Measurements from ENCODE around the gene TTLL9.

Gene TTLL9

GRCh38 chr20:31890646-31891045 lies 20.2 kb downstream of the TTLL9 start:
- Histone ChIP-seq H3K27ac (replicated peaks; ENCODE audit: low read length) (no peak overlapping the region), H2BK120ac (ENCODE audit: low read depth, low read length) (no peak overlapping the region), H2BK15ac (ENCODE audit: low read length) (no peak overlapping the region), H3K23ac (ENCODE audit: low read depth, low read length, poor library complexity) (no peak overlapping the region), H3K14ac (ENCODE audit: low read length) (no peak overlapping the region), H3K9ac (ENCODE audit: low read depth, low read length, poor library complexity) (no peak overlapping the region), H2BK5ac (ENCODE audit: low read length) (no peak overlapping the region), H3K4me3 (ENCODE audit: low read length in 2 of 2) (no peak overlapping the region), H2BK12ac (ENCODE audit: low read length) (no peak overlapping the region), H2AK5ac (ENCODE audit: low read depth, low read length) (no peak overlapping the region), H3K27me3 (ENCODE audit: control insufficient read depth in 3 of 3, insufficient read depth in 3 of 3, low read depth in 1 of 3, low read length in 3 of 3) (peaks cover 0 to 3% (median 0%) of the 10 kb centered on the region in 3 experiments), H3K36me3 (replicated peaks in 1 of 2; ENCODE audit: control insufficient read depth in 2 of 2, insufficient read depth in 2 of 2, low read length in 2 of 2) (no peaks in the 10 kb centered on the region), H4K8ac (ENCODE audit: low read depth, low read length) (peak overlapping the region; percentile 17), H3K4me1 (ENCODE audit: control insufficient read depth in 2 of 2, insufficient read depth in 1 of 2, low read depth in 1 of 2, low read length in 2 of 2) (no peaks in the 10 kb centered on the region), H3K79me1 (ENCODE audit: low read depth, low read length) (no peaks in the 10 kb centered on the region), H3K4ac (ENCODE audit: low read length) (no peak overlapping the region), H3K9me3 (replicated peaks in 1 of 2; ENCODE audit: control insufficient read depth in 2 of 2, insufficient read depth in 1 of 2, low read depth in 1 of 2, low read length in 2 of 2) (no peaks in the 10 kb centered on the region), H2AFZ (ENCODE audit: low read length) (no peak overlapping the region), H4K91ac (ENCODE audit: low read depth, low read length, poor library complexity) (no peak overlapping the region), H3K18ac (ENCODE audit: low read length) (no peak overlapping the region), H3K4me2 (ENCODE audit: insufficient read depth, low read length, poor library complexity, severe bottlenecking) (no peak overlapping the region)
- DNase-seq (ENCODE audit: low spot score): no peak
- no CpG with 5 or more reads among the region's 8 CpGs for WGBS, 2 donors (ENCODE audit: extremely low coverage in 2 of 2, insufficient read length in 2 of 2, insufficient replicate concordance in 1 of 2)

- H4K91ac ChIP-seq (ENCODE audit: low read depth, low read length, poor library complexity): no peak overlapping the region
- H2BK15ac ChIP-seq (ENCODE audit: low read length): no peak overlapping the region
- H3K4ac ChIP-seq (ENCODE audit: low read length): no peak overlapping the region
- no peak overlapping the region for H4K8ac ChIP-seq (ENCODE audit: low read depth, low read length)
- no peaks in the 10 kb centered on the region for H3K79me1 ChIP-seq (ENCODE audit: low read depth, low read length)
- no peak overlapping the region for H2AFZ ChIP-seq (ENCODE audit: low read length)
- H2AK5ac ChIP-seq (ENCODE audit: low read depth, low read length): no peak overlapping the region
- H3K23ac ChIP-seq (ENCODE audit: low read depth, low read length, poor library complexity): no peak overlapping the region
- no peak overlapping the region for H3K14ac ChIP-seq (ENCODE audit: low read length)
- H3K4me1 ChIP-seq (ENCODE audit: control insufficient read depth in 2 of 2, insufficient read depth in 1 of 2, low read depth in 1 of 2, low read length in 2 of 2): no peaks in the 10 kb centered on the region
- peaks cover 0 to 3% (median 0%) of the 10 kb centered on the region in 3 experiments for H3K27me3 ChIP-seq (ENCODE audit: control insufficient read depth in 3 of 3, insufficient read depth in 3 of 3, low read depth in 1 of 3, low read length in 3 of 3)
- H3K4me2 ChIP-seq (ENCODE audit: insufficient read depth, low read length, poor library complexity, severe bottlenecking): no peak overlapping the region
- no peak overlapping the region for H3K9ac ChIP-seq (ENCODE audit: low read depth, low read length, poor library complexity)
- WGBS, 2 donors (ENCODE audit: extremely low coverage in 2 of 2, insufficient read length in 2 of 2, insufficient replicate concordance in 1 of 2): no CpG with 5 or more reads among the region's 8 CpGs
- H3K4me3 ChIP-seq (ENCODE audit: low read length in 2 of 2): no peak overlapping the region
- no peaks in the 10 kb centered on the region for H3K36me3 ChIP-seq (replicated peaks in 1 of 2; ENCODE audit: control insufficient read depth in 2 of 2, insufficient read depth in 2 of 2, low read length in 2 of 2)
- H2BK12ac ChIP-seq (ENCODE audit: low read length): no peak overlapping the region
- H3K18ac ChIP-seq (ENCODE audit: low read length): no peak overlapping the region
- H2BK5ac ChIP-seq (ENCODE audit: low read length): no peak overlapping the region
- H3K27ac ChIP-seq (replicated peaks; ENCODE audit: low read length): no peak overlapping the region
- H3K9me3 ChIP-seq (replicated peaks in 1 of 2; ENCODE audit: control insufficient read depth in 2 of 2, insufficient read depth in 1 of 2, low read depth in 1 of 2, low read length in 2 of 2): no peaks in the 10 kb centered on the region
- DNase-seq (ENCODE audit: low spot score): no peak
- H2BK120ac ChIP-seq (ENCODE audit: low read depth, low read length): no peak overlapping the region
Observed at GRCh38 chr20:31894980-31895675, 24.7 kb downstream of the TTLL9 start.

- no peak overlapping the region for H2BK15ac ChIP-seq (ENCODE audit: low read length)
- H4K8ac ChIP-seq (ENCODE audit: low read depth, low read length): no peak overlapping the region
- peaks cover 0 to 3% (median 0%) of the 10 kb centered on the region in 3 experiments for H3K27me3 ChIP-seq (ENCODE audit: control insufficient read depth in 3 of 3, insufficient read depth in 3 of 3, low read depth in 1 of 3, low read length in 3 of 3)
- H2AK5ac ChIP-seq (ENCODE audit: low read depth, low read length): no peak overlapping the region
- no peaks in the 10 kb centered on the region for H3K9me3 ChIP-seq (replicated peaks in 1 of 2; ENCODE audit: control insufficient read depth in 2 of 2, insufficient read depth in 1 of 2, low read depth in 1 of 2, low read length in 2 of 2)
- no peaks in the 10 kb centered on the region for H3K36me3 ChIP-seq (replicated peaks in 1 of 2; ENCODE audit: control insufficient read depth in 2 of 2, insufficient read depth in 2 of 2, low read length in 2 of 2)
- no peak overlapping the region for H3K4me2 ChIP-seq (ENCODE audit: insufficient read depth, low read length, poor library complexity, severe bottlenecking)
- H3K27ac ChIP-seq (replicated peaks; ENCODE audit: low read length): no peak overlapping the region
- H3K4me1 ChIP-seq (ENCODE audit: control insufficient read depth in 2 of 2, insufficient read depth in 1 of 2, low read depth in 1 of 2, low read length in 2 of 2): no peaks in the 10 kb centered on the region
- no peak overlapping the region for H3K4me3 ChIP-seq (ENCODE audit: low read length in 2 of 2)
- H3K14ac ChIP-seq (ENCODE audit: low read length): no peak overlapping the region
- no peak overlapping the region for H3K23ac ChIP-seq (ENCODE audit: low read depth, low read length, poor library complexity)
- H2BK120ac ChIP-seq (ENCODE audit: low read depth, low read length): no peak overlapping the region
- no peaks in the 10 kb centered on the region for H3K79me1 ChIP-seq (ENCODE audit: low read depth, low read length)
- DNase-seq (ENCODE audit: low spot score): no peak
- no CpG with 5 or more reads among the region's 9 CpGs for WGBS, 2 donors (ENCODE audit: extremely low coverage in 2 of 2, insufficient read length in 2 of 2, insufficient replicate concordance in 1 of 2)
- H2BK12ac ChIP-seq (ENCODE audit: low read length): no peak overlapping the region
- H3K18ac ChIP-seq (ENCODE audit: low read length): no peak overlapping the region
- H2BK5ac ChIP-seq (ENCODE audit: low read length): no peak overlapping the region
- no peak overlapping the region for H3K9ac ChIP-seq (ENCODE audit: low read depth, low read length, poor library complexity)
- H2AFZ ChIP-seq (ENCODE audit: low read length): no peak overlapping the region
- no peak overlapping the region for H4K91ac ChIP-seq (ENCODE audit: low read depth, low read length, poor library complexity)
- no peak overlapping the region for H3K4ac ChIP-seq (ENCODE audit: low read length)
Observed at GRCh38 chr20:31896049-31896448, 25.6 kb downstream of the TTLL9 start.

- Histone ChIP-seq H4K91ac (ENCODE audit: low read depth, low read length, poor library complexity) (no peak overlapping the region), H4K8ac (ENCODE audit: low read depth, low read length) (no peak overlapping the region), H2AFZ (ENCODE audit: low read length) (no peak overlapping the region), H3K4me2 (ENCODE audit: insufficient read depth, low read length, poor library complexity, severe bottlenecking) (no peak overlapping the region), H3K4me1 (ENCODE audit: control insufficient read depth in 2 of 2, insufficient read depth in 1 of 2, low read depth in 1 of 2, low read length in 2 of 2) (no peaks in the 10 kb centered on the region), H3K9ac (ENCODE audit: low read depth, low read length, poor library complexity) (no peak overlapping the region), H2BK120ac (ENCODE audit: low read depth, low read length) (no peak overlapping the region), H3K27me3 (ENCODE audit: control insufficient read depth in 3 of 3, insufficient read depth in 3 of 3, low read depth in 1 of 3, low read length in 3 of 3) (peaks cover 0 to 2% (median 0%) of the 10 kb centered on the region in 3 experiments), H3K4ac (ENCODE audit: low read length) (no peak overlapping the region), H3K9me3 (replicated peaks in 1 of 2; ENCODE audit: control insufficient read depth in 2 of 2, insufficient read depth in 1 of 2, low read depth in 1 of 2, low read length in 2 of 2) (no peaks in the 10 kb centered on the region), H3K14ac (ENCODE audit: low read length) (no peak overlapping the region), H2BK12ac (ENCODE audit: low read length) (no peak overlapping the region), H2BK15ac (ENCODE audit: low read length) (no peak overlapping the region), H3K23ac (ENCODE audit: low read depth, low read length, poor library complexity) (no peak overlapping the region), H3K18ac (ENCODE audit: low read length) (peak overlapping the region; percentile 40), H3K36me3 (replicated peaks in 1 of 2; ENCODE audit: control insufficient read depth in 2 of 2, insufficient read depth in 2 of 2, low read length in 2 of 2) (no peaks in the 10 kb centered on the region), H3K4me3 (ENCODE audit: low read length in 2 of 2) (no peak overlapping the region), H3K79me1 (ENCODE audit: low read depth, low read length) (no peaks in the 10 kb centered on the region), H2BK5ac (ENCODE audit: low read length) (no peak overlapping the region), H2AK5ac (ENCODE audit: low read depth, low read length) (no peak overlapping the region), H3K27ac (replicated peaks; ENCODE audit: low read length) (no peak overlapping the region)
- no peak for DNase-seq (ENCODE audit: low spot score)
- WGBS, 2 donors (ENCODE audit: extremely low coverage in 2 of 2, insufficient read length in 2 of 2, insufficient replicate concordance in 1 of 2): no CpG with 5 or more reads among the region's 9 CpGs
Observed at GRCh38 chr20:31897541-31897940, 27.1 kb downstream of the TTLL9 start.

All from neuronal stem cell (in vitro differentiated cells).